ENCODE results near the gene MYMX.

Gene MYMX

DNA sequence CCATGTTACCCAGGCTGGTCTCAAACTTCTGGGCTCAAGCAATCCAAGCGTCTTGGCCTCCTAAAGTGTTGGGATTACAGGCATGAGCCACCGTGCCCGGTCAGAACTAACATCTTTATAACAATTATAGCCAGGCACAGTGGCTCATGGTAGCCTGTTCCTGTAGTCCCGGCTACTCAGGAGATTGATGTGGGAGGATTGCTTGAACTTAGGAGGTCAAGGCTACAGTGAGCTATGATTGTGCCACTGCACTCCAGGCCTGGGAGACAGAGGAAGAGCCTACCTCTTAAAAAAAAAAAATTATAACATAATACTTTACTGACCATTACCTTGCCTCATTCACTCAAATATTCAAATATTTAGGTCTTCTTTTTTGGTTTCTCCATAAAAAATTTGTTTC is 16.8 kb upstream of the MYMX start:
- H3K27me3 Mint-ChIP-seq, result no peaks in the 10 kb centered on the region
- no peak overlapping the region for H3K4me3 Mint-ChIP-seq
- no peaks in the 10 kb centered on the region for H3K36me3 Mint-ChIP-seq (ENCODE audit: low read depth)
- H3K27ac Mint-ChIP-seq, result no peak overlapping the region
- DNase-seq, result no peak
- no peaks in the 10 kb centered on the region for H3K4me1 Mint-ChIP-seq (ENCODE audit: low read depth)
- H3K9me3 Mint-ChIP-seq, result no peaks in the 10 kb centered on the region

DNA sequence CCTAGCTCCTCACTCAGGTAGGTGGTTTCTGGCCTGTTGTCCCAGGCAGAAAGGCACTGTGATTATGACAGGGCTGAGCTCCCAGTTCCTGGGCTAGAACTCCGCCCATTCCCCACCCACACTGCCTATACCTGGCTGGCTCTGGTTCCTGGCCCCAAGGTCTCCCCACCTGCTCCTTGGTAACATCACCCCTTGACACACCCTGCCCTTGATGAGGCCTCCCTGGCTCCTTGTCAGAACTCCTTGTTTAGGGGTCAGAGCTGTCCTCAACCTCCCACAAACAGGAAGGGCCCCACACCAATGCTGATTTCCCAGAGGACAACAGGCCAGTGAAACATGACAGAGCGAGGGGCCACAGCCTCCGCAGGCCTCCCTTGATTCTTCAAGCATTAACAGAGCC is 15.5 kb upstream of the MYMX start:
- no peak overlapping the region for H3K4me3 Mint-ChIP-seq
- H3K36me3 Mint-ChIP-seq (ENCODE audit: low read depth), result no peaks in the 10 kb centered on the region
- H3K27ac Mint-ChIP-seq, result no peak overlapping the region
- no peak for DNase-seq
- no peaks in the 10 kb centered on the region for H3K9me3 Mint-ChIP-seq
- no peaks in the 10 kb centered on the region for H3K4me1 Mint-ChIP-seq (ENCODE audit: low read depth)
- no peaks in the 10 kb centered on the region for H3K27me3 Mint-ChIP-seq

DNA sequence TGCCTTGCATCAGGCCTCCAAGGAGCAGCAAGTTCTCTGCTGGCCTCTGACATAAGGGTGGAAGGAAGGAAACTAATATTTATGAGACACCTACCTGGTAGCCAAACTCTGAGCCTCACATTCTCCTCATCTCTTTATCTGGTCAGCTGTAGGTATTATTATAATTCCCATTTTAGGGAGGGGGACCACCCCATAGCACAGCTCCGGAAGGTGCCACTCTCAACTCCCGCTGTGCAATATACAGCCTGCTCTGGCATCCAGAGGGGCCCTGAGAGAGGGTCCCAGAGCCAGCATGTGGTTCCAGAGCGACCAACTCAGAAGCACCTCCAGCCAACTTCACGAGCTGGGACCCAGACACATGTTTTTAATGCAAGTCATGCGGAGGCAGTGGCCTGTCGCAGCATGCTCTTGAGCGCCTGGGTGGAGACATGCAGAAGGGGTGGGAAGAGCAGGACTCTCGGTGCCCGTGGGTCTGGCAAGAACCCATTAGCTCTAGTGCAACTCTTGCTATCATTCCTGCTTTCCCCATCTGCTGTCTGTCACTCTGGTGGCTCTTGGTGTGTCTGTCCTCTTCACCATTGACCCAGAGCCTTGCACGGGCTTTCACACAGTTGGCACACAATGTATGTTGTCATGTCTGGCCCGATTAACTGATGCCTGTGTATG is 15.0 kb upstream of the MYMX start:
- Mint-ChIP-seq H3K27me3 (no peaks in the 10 kb centered on the region), H3K4me1 (ENCODE audit: low read depth) (no peaks in the 10 kb centered on the region), H3K27ac (no peak overlapping the region), H3K4me3 (no peak overlapping the region), H3K36me3 (ENCODE audit: low read depth) (no peaks in the 10 kb centered on the region), H3K9me3 (no peaks in the 10 kb centered on the region)
- no peak for DNase-seq

GRCh38 chr6:44202332-44202971 is 14.3 kb upstream of the MYMX start:
- no peak for DNase-seq
- Mint-ChIP-seq H3K27ac (no peak overlapping the region), H3K9me3 (no peaks in the 10 kb centered on the region), H3K4me1 (ENCODE audit: low read depth) (no peaks in the 10 kb centered on the region), H3K4me3 (no peak overlapping the region), H3K27me3 (no peaks in the 10 kb centered on the region), H3K36me3 (ENCODE audit: low read depth) (no peaks in the 10 kb centered on the region)

GRCh38 chr6:44202972-44203750 is 13.6 kb upstream of the MYMX start:
- Mint-ChIP-seq H3K36me3 (ENCODE audit: low read depth) (no peaks in the 10 kb centered on the region), H3K27me3 (no peaks in the 10 kb centered on the region), H3K4me1 (ENCODE audit: low read depth) (no peaks in the 10 kb centered on the region), H3K4me3 (no peak overlapping the region), H3K27ac (no peak overlapping the region), H3K9me3 (no peaks in the 10 kb centered on the region)
- no peak for DNase-seq

DNA sequence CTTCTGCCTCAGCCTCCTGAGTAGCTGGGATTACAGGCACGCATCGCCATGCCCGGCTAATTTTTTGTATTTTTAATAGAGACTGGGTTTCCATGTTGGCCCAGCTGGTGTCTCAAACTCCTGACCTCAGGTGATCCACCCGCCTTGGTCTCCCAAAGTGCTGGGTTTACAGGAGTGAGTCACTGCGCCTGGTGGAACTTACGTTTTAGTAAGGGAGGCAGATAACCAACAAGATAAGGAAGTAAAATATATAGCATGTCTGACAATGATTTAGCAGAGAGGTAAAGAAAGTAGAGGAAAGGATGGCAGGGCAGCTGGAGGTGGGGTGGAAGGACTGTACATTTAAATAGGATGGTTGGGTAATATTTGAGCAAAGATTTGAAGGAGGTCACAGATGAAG is 12.8 kb upstream of the MYMX start:
- no peaks in the 10 kb centered on the region for H3K27me3 Mint-ChIP-seq
- no peak for DNase-seq
- H3K4me3 Mint-ChIP-seq, result no peak overlapping the region
- no peaks in the 10 kb centered on the region for H3K36me3 Mint-ChIP-seq (ENCODE audit: low read depth)
- H3K27ac Mint-ChIP-seq, result no peak overlapping the region
- H3K9me3 Mint-ChIP-seq, result no peaks in the 10 kb centered on the region
- no peaks in the 10 kb centered on the region for H3K4me1 Mint-ChIP-seq (ENCODE audit: low read depth)

DNA sequence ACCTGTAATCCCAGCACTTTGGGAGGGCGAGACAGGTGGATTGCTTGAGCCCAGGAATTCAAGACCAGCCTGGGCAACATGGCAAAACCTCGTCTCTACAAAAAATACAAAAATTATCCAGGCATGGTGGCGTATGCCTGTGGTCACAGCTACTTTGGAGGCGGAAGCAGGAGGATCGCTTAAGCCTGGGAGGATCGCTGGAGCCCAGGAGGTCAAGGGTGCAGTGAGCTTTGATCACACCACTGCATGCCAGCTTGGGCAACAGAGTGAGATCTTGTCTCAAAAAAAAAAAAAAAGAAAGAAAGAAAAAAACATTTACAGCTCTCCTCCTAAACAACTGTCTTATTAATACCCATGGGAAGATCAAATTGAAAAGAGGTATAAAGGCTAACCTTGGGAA is 8.8 kb upstream of the MYMX start:
- no peaks in the 10 kb centered on the region for H3K9me3 Mint-ChIP-seq
- H3K36me3 Mint-ChIP-seq (ENCODE audit: low read depth), result no peaks in the 10 kb centered on the region
- no peaks in the 10 kb centered on the region for H3K4me1 Mint-ChIP-seq (ENCODE audit: low read depth)

DNA sequence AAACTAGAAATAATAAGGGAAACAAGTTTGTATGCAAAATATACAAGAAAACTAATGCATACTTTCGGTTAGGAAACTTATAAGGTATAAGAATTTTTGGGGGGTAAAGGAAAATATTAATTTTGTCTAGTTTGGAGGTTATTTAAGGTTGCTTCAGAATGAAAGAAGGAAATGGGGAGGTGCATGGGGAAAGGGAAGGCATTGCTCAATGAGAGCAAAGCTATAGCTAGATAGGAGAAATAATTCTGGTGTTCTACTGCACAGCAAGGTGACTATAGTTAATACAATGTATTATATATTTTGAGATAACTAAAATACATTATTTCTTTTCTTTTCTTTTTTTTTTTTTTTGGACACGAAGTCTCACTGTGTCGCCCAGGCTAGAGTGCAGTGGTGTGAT is 5.4 kb upstream of the MYMX start:
- Mint-ChIP-seq H3K27me3 (peaks cover 4% of the 10 kb centered on the region), H3K4me1 (ENCODE audit: low read depth) (no peaks in the 10 kb centered on the region), H3K4me3 (no peak overlapping the region), H3K9me3 (no peaks in the 10 kb centered on the region), H3K36me3 (ENCODE audit: low read depth) (no peaks in the 10 kb centered on the region), H3K27ac (no peak overlapping the region)
- no peak for DNase-seq

More for the DNA sequence above, 8.8 kb upstream of the MYMX start:
- Mint-ChIP-seq H3K27me3 (no peaks in the 10 kb centered on the region), H3K4me3 (no peak overlapping the region), H3K27ac (no peak overlapping the region)
- DNase-seq, result no peak

GRCh38 chr6:44214307-44214706 is 2.4 kb upstream of the MYMX start:
- H3K4me3 Mint-ChIP-seq, result no peak overlapping the region
- peaks cover 7% of the 10 kb centered on the region for H3K4me1 Mint-ChIP-seq (ENCODE audit: low read depth)
- H3K36me3 Mint-ChIP-seq (ENCODE audit: low read depth), result no peaks in the 10 kb centered on the region
- no peak for DNase-seq
- H3K9me3 Mint-ChIP-seq, result no peaks in the 10 kb centered on the region
- no peak overlapping the region for H3K27ac Mint-ChIP-seq
- peaks cover 24% of the 10 kb centered on the region for H3K27me3 Mint-ChIP-seq

DNA sequence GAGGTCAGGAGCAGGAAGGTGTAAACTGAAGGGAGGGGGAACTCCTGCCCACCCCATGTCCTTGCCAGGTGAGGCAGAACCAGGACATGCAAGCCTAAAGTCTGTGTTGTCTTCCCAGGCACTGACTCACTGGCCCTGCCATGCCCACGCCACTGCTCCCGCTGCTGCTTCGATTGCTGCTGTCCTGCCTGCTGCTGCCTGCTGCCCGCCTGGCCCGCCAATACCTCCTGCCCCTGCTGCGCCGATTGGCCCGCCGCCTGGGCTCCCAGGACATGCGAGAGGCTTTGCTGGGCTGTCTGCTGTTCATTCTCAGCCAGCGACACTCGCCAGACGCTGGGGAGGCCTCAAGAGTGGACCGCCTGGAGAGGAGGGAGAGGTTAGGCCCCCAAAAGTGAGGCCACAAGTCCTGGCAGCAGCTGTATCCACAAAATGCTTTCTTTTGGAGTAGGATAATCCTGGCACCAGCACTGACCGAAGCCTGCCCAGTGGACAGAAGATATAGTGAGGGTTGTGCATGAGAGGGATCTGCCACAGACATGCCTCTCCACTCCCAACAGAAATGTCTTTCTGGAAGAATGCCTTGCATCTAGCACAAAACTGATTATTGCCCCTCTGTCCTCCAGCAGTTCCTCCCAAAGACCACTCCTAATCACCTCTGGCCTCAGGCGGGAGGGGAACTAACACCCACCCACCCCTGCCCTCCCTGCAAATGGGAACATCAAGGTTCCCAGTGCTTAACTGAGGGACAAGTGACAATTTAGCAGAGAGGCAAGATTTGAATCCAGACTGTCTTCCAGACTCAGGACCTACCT is 812 bp downstream of the MYMX start:
- Mint-ChIP-seq H3K4me1 (ENCODE audit: low read depth) (peaks cover 28% of the 10 kb centered on the region), H3K4me3 (no peak overlapping the region), H3K27me3 (peaks cover 27% of the 10 kb centered on the region), H3K9me3 (no peaks in the 10 kb centered on the region), H3K27ac (no peak overlapping the region), H3K36me3 (ENCODE audit: low read depth) (no peaks in the 10 kb centered on the region)
- no peak for DNase-seq

DNA sequence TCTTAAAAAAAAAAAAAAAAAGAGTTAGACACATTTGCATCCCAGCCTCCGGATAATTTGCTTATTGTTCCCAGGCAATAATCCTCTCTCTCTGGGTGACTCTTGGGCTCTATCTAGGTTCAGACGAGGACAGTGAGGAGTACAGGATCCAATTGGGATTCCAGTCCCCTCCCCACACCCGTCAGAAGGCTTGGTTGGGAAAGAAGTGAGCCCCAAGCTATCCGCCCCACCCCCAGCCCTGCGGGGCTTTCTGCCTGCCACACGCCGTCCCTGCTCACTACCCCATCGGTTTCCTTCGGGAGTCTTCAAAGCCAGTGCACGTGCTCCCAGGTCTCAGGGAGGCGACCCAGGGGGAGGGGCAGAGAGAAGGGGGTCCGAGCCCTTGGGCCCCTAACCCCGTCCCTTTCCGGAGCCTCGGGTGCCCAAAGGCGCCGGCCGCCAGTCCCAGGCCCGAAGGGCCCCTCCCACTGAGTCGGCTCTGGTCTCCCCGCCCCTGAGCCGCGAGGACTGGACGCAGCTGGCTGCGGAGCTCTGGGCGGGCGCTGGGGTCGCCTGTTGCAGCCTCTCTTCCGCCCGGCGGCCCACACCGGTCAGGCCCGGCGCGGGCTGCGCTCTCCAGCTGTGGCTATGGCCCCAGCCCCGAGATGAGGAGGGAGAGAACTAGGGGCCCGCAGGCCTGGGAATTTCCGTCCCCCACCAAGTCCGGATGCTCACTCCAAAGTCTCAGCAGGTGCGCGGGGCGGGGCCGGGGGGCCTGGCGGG is 2.5 kb downstream of the MYMX start:
- no peak overlapping the region for H3K27ac Mint-ChIP-seq
- peaks cover 5% of the 10 kb centered on the region for H3K36me3 Mint-ChIP-seq (ENCODE audit: low read depth)
- H3K9me3 Mint-ChIP-seq, result no peaks in the 10 kb centered on the region
- peaks cover 35% of the 10 kb centered on the region for H3K4me1 Mint-ChIP-seq (ENCODE audit: low read depth)
- H3K27me3 Mint-ChIP-seq, result peaks cover 27% of the 10 kb centered on the region
- H3K4me3 Mint-ChIP-seq, result peak overlapping the region; percentile 35
- peak; percentile 60 for DNase-seq

DNA sequence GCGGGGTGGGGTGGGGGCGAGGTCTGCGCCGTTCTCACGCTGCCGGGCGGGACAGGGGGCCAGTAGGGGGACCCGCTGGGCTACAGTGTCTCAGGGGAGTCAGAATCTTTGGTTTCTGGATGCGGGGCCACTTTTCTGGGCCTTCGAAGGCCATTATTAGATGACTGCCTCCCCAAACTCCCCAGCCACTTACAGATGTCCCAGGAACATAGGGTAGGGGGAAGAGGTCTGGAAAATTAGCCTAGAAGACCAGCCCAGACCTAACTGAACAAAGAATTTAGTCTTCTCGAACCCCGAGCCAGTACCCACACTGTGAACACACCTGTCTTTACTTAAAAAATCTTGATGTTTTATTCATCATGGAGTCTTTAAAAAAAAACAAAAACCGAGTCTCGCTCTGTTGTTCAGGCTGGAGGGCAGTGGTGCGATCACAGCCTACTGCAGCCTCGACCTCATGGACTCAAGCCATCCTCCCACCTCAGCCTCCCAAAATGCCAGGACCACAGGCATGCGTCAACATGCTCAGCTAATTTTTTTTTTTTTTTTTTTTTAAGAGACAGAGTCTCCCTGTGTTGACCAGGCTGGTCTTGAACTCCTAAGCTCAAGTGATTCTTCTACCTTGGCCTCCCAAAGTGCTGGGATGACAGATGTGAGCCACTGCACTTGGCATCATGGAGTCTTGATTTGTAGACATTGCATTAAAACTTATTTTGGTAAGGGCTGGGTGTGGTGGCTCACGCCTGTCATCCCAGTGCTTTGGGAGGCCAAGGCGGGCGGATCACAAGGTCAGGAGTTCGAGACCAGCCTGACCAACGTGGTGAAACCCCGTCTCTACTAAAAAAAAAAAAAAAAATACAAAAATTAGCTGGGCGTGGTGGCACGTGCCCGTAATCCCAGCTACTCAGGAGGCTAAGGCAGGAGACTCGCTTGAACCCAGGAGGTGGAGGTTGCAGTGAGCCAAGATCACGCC is 3.4 kb downstream of the MYMX start:
- Mint-ChIP-seq H3K9me3 (no peaks in the 10 kb centered on the region), H3K36me3 (ENCODE audit: low read depth) (peaks cover 13% of the 10 kb centered on the region), H3K4me1 (ENCODE audit: low read depth) (peaks cover 44% of the 10 kb centered on the region), H3K4me3 (no peak overlapping the region), H3K27me3 (peaks cover 27% of the 10 kb centered on the region), H3K27ac (no peak overlapping the region)
- DNase-seq, result no peak

GRCh38 chr6:44220913-44221290 is 4.2 kb downstream of the MYMX start:
- Mint-ChIP-seq H3K9me3 (no peaks in the 10 kb centered on the region), H3K4me3 (no peak overlapping the region), H3K27ac (peak overlapping the region; percentile 69), H3K4me1 (ENCODE audit: low read depth) (peaks cover 49% of the 10 kb centered on the region), H3K36me3 (ENCODE audit: low read depth) (peaks cover 19% of the 10 kb centered on the region), H3K27me3 (peaks cover 27% of the 10 kb centered on the region)
- no peak for DNase-seq

Data from activated T-cell treated with anti-CD3 and anti-CD28 coated beads, Interleukin-2, amount 50 U/mL, for 24 hours (primary cell).